NCI-H2196 treated with DMSO at 0.1 percent for 48 hours (cell line): ENCODE measurements around the gene PPM1H.
"Not testable (repeated sequence)": the region's sequence is repeated elsewhere in the genome, so short reads cannot be mapped to it uniquely, and the experiment has no call there.

ENCODE experiments used
- DNase-seq: peaks from one replicate; lab custom pipeline; 2025; ENCODE audit not compliant: unreplicated experiment; lab: John Stamatoyannopoulos, UW

Gene PPM1H

DNA sequence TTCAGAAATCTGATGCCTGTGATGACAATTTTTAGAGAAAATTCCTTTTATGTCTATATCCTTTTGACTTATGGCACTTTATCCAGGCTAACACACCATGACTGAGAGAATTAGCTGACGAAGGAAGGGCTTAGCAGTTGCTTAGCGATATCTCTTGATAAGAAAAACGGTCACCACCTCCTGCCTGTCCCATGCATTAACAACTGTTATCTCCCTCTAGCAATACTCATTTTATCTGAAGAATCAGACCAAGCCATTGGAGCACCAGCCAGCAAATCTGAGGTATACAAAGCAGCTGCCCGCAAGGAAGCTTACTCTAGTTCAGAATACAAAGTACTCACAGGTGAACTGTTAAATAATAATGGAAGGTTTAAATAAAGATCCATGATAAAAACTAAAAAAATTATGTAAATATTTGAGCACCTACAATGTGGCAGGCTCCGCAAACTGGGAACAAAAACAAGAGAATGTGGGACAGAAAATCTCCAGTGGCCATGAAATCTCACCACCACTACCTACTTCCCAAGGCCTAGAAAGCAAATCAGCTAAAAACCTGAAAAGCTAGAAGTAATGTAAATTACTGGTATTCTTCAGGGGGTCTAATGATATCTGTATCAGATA is 24.3 kb downstream of the PPM1H start:
- no peak for DNase-seq

DNA sequence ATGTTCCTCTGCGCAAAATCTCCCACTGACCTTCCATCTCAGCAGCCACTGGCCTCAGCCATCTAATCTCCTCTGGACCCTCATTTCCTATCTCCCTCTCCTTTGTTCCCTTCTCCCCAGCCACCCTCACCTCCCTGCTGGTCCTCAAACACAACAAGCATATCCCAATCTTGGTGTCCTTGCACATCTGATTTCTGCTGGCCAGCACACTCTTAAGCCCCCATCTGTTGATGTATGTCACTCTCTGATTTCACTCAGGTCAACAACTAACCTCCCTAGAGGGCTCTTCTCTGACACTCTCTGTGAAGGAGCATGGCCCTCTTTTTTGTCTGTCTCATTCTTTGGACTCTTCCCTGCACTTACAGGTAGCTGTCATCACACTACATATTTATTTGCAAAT is 25.6 kb downstream of the PPM1H start:
- DNase-seq = no peak

DNA sequence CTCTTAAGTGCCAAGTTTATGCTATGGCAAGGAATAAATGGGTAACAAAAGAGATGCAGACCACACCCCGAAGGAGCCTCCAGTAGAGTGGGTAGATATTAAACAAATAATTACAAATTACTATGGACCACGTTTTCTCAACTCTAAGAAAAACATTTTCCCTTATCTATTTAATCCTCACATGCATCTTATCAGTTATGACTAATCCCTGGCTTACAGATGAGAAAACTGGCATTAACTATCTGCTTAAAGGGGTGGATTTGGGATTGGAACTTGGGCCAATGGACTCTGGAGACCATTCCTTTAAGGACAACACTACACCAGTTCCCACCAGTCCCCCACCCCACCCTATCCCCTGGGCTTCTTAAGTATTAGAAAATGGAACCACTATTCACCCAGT is 26.3 kb downstream of the PPM1H start:
- DNase-seq = no peak

DNA sequence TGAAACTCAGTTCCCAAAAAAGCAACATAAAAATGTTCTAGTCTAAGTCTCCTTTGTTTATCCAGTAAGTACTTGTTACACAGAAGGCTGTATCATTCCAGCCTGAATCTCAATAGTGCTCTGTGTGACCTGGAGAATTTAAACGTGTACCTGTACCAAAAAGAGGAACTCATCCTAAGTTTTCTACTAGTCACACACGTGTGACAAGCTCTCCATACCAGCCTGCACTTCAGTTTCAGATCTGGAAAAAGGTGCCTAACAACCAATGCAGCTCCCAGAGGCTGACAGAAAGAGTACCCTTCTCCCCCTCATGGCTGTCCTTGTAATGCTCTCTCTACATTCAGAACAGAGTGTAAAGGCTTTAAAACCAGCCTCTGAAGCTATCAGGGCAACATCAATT is 27.4 kb downstream of the PPM1H start:
- DNase-seq = no peak

DNA sequence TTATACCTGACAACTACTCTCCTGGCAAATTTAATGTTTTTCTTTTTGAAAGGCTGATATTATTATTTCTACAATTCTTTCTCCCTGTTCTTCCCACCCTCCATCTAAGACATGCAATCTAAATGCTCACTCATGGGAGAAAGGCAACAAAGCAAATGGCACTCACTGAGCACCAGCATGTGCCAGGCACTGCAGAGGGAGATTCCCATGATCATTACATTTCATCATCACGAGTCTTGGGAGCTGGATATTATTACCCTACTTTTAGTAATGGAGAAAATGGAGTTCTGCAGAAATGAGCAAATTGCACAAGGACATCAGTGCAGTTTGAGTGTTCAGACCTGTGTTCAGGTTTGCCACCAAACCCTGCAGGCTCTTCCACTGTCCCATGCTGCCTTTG is 27.9 kb downstream of the PPM1H start:
- no peak for DNase-seq

DNA sequence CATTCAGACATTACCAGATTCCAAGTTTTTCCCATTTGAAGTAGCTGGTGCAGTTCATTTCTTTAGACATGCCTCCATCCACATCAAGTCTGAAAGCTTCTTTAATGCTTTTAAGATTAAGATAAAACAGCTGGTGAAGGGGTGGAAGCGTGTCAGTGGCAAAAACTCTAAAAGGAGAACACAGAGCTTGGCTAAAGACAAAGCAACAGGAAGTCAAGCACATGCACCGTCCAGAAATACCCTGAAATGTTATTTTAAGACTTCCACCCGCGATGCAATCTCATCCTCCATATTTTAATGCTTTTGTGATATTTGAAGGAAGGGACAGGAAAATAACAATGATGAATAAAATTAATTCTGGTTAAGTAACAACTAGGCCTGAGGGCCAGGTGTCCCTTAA is 31.8 kb downstream of the PPM1H start:
- DNase-seq = no peak

DNA sequence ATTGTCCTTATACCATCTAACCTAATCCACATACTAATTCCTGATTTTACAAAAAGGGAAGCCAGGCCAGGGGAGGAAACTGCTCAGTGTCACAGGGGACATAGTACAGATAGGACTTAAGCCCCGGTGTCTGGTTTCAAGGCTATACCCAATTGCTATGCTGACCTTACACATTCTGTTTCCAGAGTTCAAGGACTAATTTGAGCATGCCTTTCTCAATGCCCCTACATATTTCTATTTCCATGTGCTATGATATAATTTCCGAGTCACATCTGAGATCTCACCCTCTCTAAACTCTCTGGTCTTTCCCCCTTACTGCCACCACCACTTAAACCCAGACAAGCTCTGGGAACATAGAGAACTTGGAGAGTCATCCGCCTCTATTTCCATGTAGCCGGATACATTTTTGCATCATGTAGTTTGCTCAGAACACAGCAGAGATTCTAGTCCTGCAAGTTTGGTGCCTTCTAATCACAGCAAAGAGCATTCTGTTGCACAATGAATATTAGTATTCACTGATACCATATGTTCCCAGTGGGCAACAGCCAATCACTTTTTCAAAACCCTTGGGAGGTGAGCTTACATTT is 34.2 kb downstream of the PPM1H start:
- no peak for DNase-seq

DNA sequence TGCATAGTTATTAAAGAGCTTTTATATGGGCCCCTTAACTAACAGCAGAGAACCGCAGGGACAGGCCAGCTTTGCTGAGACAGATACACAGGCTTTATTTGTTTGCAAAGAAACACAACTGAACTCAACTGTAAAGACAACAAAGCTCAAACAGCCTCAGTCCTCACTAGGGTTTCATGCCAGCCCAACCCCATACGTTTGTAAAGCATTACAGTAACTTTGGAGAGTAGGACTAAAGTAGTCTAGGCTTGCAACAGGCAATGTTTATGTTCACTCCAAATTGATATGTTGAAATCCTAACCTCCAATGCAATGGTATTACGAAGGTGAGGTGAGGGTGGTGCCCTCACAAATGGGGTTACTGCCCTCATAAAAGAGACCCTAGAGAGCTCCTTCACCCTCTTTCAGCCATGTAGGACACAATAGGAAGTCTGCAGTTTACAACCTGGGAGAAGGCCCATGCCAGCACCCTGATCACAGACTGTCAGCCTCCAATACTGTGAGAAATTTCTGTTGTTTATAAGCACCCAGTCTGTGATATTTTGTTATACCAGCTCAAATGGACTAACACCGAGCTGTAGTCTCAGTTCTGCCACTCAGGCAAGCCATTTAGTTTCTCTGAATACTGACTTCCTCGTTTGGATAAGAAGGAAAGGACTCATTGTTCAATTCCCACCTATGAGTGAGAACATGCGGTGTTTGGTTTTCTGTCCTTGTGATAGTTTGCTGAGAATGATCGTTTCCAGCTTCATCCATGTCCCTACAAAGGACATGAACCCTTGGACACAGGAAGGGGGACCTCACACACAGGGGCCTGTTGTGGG is 35.2 kb downstream of the PPM1H start:
- no peak for DNase-seq

DNA sequence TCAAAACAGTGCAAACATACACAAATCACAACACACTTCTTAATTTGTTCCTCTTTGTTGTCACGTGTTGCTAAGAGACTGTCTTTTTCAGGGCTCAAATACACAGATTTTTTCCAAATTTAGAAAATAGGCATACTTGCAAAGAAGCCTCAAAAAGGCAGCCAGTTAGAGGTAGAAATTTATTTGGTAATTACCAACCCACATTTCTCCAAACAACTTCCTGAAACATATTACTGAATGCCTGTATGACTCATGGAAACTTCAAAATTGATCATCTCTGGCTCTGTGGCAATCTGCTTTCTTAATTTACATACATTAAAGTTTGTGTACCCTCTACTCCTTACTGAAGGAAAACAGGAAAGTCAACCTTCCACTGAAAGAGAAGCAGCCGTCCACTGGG is 36.4 kb downstream of the PPM1H start:
- no peak for DNase-seq

DNA sequence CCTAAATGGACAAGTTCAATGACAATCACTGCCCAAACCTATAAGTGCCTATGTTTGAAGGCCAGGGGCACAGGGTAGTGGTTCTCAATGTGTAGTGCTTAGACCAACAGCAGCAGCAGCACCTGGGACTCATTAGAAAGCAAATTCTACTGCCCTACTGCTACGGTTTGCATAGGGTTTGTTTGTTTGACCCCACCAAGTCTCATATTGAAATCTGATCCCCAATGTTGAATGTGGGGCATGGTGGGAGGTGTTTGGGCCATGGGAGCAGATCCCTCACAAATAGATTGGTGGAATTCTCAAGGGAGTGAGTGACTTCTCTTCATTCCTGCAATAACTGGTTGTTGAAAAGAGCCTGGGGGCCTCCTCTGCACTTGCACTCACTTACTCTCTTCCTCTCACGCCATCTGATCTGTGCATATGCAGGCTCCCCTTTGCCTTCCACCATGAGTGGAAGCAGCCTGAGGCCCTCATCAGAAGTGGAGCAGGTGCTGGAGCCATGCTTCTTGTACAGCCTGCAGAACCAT is 39.5 kb downstream of the PPM1H start:
- DNase-seq = no peak

DNA sequence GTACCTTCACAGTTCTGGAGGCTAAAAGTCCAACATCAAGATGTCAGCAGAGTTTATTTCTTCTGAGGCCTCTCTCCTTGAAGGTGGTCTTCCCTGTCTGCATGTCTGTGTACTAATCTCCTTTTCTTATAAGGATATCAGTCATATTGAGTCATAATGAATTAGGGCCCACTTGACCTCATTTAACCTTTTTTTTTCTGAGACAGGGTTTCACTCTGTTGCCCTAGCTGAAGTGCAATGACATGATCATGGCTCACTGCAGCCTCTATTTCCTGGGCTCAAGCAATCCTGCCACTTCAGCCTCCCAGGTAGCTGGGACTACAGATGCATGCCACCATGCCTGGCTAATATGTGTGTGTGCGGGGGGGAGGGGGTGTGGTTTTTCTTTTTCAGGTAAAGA is 41.7 kb downstream of the PPM1H start:
- no peak for DNase-seq

DNA sequence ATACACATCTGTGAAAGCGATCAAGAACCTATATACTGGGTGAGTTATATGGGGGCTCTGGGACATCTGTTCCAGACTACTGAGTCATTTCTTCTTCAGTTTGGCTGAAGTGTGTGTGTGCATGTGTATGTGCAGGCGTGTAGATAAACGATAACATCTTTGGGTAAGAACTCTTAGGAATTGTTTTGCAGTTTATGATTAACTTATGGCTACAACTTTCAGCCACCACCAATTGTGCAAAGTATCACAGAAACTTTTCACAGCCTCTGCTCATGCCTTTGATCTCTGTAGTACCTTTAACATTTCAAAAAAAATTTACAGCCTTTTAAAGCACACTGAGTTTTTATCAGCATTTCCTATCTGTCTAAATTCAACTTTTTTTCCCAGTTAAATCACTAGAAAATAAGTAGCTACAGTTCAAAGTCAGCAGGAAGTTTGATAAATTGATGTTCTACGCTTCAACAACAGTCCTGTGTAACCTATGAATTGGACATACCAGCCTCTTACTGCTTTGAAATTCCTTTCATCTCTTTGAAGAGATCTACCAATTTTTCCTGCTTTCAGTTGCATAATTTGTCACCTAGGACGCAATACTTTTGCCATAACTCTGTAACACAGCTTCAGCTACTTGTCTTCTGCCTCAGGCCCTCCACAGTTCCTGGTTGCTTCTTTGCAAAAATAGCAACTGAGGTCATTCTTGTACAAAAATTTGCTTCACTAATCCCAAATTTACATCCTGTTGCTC is 43.0 kb downstream of the PPM1H start:
- DNase-seq = no peak

DNA sequence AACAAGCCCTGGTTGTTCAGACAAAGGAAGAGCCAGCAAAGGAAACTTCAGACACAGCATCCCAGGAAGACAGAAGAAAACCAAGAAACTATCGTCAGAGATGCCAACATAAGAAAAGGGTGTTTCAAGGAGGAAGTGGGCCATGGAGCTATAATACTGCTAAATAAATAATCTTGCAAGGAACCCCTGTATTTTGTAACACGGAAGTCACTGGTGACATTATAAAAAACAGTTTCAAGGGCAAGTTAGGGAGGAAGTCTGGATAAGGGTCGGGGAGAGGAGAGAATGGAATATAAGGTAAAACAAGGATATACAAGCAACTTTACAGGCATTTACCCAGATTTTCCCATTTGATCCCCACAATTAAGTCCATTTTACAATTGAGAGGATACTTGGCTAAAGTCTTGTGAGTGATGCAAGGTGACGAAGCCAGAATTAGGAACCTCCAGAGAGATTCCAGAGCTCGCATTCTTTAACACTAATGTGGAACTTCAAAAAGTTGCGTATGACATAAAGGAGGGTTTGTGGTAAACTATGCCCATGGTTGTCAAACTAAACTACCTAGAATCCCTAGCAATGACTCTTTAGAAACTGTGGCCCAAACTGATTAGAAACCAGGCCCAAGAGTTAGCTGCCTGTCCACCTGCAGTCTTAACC is 46.4 kb downstream of the PPM1H start:
- DNase-seq = no peak

DNA sequence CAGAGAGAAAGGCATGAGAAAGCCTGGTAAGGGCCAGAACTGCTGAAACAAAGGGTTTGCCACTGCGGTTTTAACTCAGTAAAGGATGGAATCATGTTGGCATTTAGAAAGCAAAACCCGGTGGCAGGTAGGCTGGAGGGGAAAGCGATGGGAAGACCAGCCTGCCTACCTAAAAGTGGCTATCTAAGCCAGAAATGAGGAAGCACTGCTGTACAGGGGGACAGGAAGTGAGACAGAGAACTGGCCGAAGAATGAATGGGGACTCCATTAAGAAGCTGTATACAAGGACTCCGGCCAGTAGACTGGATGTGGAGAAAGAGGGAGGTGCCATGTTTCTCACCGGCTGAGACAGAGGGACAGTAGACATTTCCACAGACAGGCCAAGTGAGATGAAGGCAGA is 48.2 kb downstream of the PPM1H start:
- DNase-seq = no peak

DNA sequence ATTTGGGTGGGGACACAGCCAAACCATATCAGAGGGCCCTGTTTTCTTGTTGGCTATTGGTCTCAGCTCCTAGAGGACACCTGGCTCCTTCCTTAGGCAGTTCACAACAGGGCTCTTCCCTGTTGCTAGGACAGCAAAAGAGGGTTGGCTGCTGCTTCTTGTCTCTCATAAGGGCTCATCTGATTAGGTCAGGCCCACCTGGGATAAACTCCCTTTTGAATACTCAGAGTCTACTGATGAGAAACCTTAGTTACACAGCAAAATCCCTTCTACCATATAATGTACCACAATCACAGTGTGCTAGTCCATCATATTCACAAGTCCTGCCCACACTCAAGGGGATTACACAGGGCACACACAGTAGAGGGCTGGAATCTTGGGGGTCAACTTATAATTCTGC is 49.7 kb downstream of the PPM1H start:
- DNase-seq = no peak

DNA sequence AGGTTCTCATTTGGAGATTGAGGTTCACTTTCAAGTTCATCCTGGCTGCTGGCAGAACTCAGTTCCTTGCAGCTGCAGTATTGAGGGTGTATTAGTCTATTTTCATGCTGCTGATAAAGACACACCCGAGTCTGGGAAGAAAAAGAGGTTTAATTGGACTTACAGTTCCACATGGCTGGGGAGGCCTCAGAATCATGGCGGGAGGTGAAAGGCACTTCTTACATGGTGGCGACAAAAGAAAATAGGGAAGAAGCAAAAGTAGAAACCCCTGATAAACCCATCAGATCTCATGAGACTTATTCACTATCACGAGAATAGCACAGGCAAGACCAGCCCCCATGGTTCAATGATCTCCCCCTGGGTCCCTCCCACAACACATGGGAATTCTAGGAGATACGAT is 50.1 kb downstream of the PPM1H start:
- DNase-seq = not testable (repeated sequence)

DNA sequence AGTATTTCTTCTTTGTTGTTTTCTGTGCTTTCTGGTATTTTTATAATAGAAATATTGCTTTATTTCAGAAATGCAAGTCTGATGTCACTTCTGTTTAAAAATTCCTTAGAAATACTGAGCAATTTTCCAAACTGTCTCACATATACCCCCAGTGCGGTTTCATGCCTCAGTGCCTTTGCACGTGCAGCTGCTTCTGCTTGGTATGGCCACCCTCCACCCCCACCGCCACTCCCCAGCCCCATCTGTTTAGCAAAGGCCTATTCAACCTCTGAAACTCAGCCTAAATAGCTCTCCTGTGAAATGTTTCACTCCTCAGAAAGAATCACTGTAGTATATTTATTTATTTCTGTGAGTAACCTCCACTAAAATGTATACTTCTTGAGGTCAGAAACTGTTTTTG is 52.3 kb downstream of the PPM1H start:
- no peak for DNase-seq

DNA sequence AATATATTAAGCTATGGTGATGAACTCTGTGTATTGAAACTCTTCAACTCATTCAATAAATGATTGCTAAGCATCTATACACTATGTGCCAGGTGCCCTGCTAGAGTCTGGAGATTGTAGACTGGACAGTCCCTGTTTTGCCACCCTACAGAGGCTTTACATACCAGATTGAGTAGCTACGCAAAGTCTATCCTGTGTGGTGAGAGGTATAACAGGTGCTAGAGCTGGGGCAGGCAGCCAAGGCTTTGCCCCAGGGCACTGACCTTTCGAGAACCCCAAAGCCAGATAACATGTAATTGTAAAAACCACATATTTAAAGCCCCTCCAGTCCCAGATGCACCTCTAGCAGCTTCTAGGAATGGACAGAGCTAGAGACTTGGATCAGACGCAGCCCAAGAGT is 52.8 kb downstream of the PPM1H start:
- no peak for DNase-seq

DNA sequence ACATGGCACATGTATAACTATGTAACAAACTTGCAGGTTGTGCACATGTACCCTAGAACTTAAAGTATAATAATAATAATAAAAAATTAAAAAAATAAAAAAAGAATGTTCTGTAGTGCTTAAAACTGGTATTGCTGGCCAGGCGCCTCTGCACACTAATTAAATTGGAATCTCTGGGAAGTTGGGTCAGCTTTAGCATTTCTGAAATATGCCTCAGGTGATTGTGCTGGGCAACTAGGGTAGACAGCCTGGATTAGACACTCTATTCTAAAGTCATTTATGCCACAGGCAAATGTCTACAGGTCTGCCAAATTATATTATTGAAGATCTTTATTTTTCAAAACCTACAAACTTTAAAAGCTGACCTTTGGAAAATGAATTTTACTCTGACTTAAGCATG is 55.3 kb downstream of the PPM1H start:
- DNase-seq = no peak

DNA sequence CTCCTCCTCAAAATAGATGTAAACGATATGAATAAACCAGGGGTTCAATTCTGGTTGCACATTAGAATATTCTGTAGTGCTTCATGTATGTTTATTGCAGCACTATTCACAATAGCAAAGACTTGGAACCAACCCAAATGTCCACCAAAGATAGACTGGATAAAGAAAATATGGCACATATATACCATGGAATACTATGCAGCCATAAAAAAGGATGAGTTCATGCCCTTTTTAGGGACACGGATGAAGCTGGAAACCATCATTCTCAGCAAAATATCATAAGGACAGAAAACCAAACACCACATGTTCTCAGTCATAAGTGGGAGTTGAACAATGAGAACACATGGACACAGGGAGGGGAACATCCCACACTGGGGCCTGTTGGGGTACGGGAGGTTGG is 55.7 kb downstream of the PPM1H start:
- DNase-seq = not testable (repeated sequence)

DNA sequence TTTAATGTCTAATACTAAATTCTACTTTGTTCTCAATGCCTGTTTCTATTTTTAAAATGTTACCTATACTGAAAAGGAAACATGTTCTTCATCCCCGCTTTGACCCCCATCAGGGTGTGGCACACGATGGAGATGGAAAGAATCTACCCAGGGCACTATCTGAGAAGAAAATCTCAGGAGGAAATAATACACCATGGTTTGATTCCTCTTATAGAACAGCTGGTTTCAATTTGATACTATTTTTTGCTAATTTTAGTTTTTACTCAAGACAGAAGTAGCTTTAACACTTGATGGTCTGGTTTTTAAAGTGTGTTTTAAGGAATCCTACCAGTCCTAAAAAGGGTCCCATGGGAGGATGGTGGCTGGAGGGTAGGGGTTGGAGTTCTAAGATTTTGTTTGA is 56.7 kb downstream of the PPM1H start:
- no peak for DNase-seq
